Measurements from ENCODE around the gene PIP5KL1. TPM values are rescaled to one million over a fixed set of nuclear protein-coding genes. Genes with fewer than 3 reads are reported as not detected.

Gene PIP5KL1
- total RNA-seq, 1 donor from 2014 or later: 2.6 TPM

DNA sequence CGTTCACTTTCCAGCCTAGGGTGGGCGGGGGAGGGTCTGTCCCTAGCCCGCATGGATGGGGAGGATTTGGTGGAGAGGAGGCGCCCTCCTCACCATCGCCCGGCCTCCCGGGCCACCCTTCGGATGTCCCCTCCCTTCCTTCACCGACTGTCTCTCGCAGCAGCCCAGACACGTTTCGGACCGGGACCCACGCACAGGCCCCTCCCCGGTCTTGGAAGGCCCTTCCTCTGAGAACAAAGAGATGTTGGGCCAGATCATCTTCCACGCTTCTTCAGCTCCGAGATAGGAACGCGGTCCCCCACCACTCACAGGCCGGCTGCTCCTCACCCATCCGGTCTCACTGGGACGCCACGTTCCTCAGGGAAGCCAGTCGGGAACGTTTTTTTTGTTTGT lies 7.7 kb upstream of the PIP5KL1 start:
- no peak for DNase-seq (ENCODE audit: extremely low spot score, unreplicated experiment)
- Mint-ChIP-seq H3K4me1 (ENCODE audit: unreplicated experiment) (peaks cover 39% of the 10 kb centered on the region), H3K36me3 (ENCODE audit: unreplicated experiment) (peaks cover 16% of the 10 kb centered on the region), H3K9me3 (ENCODE audit: unreplicated experiment) (no peaks in the 10 kb centered on the region), H3K27ac (ENCODE audit: unreplicated experiment) (peak overlapping the region; percentile 38), H3K4me3 (ENCODE audit: unreplicated experiment) (peak overlapping the region; percentile 32), H3K27me3 (ENCODE audit: unreplicated experiment) (no peaks in the 10 kb centered on the region)
- TF ChIP-seq CTCF (IDR thresholded peaks at IDR 0.05): no peak

DNA sequence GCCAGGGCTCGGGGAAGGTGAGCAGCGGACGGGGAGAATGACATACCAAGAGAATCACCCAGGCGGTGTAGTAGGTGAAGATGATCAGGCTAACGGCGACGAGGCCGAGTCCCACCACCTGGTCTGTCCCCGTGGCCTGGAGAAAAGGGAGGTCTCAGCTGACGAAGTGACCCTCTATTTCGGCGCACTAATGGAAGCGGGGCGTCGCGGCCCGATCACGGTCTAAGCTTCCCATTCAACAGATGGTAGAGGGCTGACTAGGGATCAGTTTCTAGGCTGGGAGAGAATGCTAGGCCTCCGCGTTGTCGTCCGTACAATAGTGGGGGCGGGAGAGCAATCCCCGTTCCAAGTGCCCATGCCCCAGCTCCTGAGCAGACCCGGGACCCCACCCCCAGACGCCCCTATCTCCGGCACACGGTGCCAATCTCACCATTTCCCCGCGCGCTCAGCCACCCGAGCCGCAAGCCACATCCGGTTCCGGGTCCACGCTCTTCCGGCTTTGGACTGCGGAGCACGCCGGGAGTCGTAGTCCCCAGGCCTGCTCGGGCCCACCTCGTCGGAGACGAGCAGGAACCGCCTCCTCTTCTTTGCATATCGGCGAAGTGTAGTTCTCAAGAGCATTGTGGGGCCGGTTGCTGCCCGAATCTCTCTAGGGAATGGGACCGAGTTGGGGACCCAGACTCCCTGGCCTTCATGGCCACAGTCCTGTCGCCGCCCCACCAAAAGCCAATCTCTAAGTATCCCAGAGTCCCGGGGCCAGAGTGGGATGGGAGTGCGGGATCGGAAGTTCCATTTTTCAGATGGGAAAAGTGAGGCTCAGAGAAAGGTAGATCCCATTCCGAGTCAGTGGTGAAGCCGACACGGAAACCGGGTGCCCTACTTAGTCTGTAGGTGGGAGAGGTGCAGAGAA lies 7.1 kb upstream of the PIP5KL1 start, which contains the start of gene DPM2:
TSS of gene DPM2 (minus strand) at position 467 of the 910 bp plus-strand sequence. CDS start at position 433, 34 bp downstream.
- peak; percentile 90 for DNase-seq (ENCODE audit: extremely low spot score, unreplicated experiment)

GRCh38 chr9:127937056-127937387 lies 6.4 kb upstream of the PIP5KL1 start:
- H3K4me3 Mint-ChIP-seq (ENCODE audit: unreplicated experiment): peak overlapping the region; percentile 97
- no peak for TF ChIP-seq CTCF (IDR thresholded peaks at IDR 0.05)
- no peak for DNase-seq (ENCODE audit: extremely low spot score, unreplicated experiment)
- peaks cover 34% of the 10 kb centered on the region for H3K4me1 Mint-ChIP-seq (ENCODE audit: unreplicated experiment)
- peaks cover 9% of the 10 kb centered on the region for H3K36me3 Mint-ChIP-seq (ENCODE audit: unreplicated experiment)
- peak overlapping the region; percentile 83 for H3K27ac Mint-ChIP-seq (ENCODE audit: unreplicated experiment)
- H3K9me3 Mint-ChIP-seq (ENCODE audit: unreplicated experiment): no peaks in the 10 kb centered on the region
- H3K27me3 Mint-ChIP-seq (ENCODE audit: unreplicated experiment): no peaks in the 10 kb centered on the region

More for the DNA sequence above, 7.1 kb upstream of the PIP5KL1 start, which contains the start of gene DPM2:
- Mint-ChIP-seq H3K27ac (ENCODE audit: unreplicated experiment) (peak within 1 kb of the TSS; percentile 83), H3K36me3 (ENCODE audit: unreplicated experiment) (peaks cover 12% of the 10 kb centered on the region), H3K9me3 (ENCODE audit: unreplicated experiment) (no peaks in the 10 kb centered on the region), H3K27me3 (ENCODE audit: unreplicated experiment) (no peaks in the 10 kb centered on the region), H3K4me3 (ENCODE audit: unreplicated experiment) (peak within 1 kb of the TSS; percentile 97), H3K4me1 (ENCODE audit: unreplicated experiment) (peaks cover 40% of the 10 kb centered on the region)
- TF ChIP-seq CTCF (IDR thresholded peaks at IDR 0.05): no peak

- Mint-ChIP-seq H3K36me3 (ENCODE audit: unreplicated experiment) (peaks cover 9% of the 10 kb centered on the region), H3K9me3 (ENCODE audit: unreplicated experiment) (no peaks in the 10 kb centered on the region), H3K27ac (ENCODE audit: unreplicated experiment) (peak overlapping the region; percentile 83), H3K27me3 (ENCODE audit: unreplicated experiment) (no peaks in the 10 kb centered on the region), H3K4me3 (ENCODE audit: unreplicated experiment) (peak overlapping the region; percentile 97), H3K4me1 (ENCODE audit: unreplicated experiment) (peaks cover 37% of the 10 kb centered on the region)
- TF ChIP-seq CTCF (IDR thresholded peaks at IDR 0.05): no peak
- no peak for DNase-seq (ENCODE audit: extremely low spot score, unreplicated experiment)
Observed at GRCh38 chr9:127936347-127936852, 5.8 kb upstream of the PIP5KL1 start.

- DNase-seq (ENCODE audit: extremely low spot score, unreplicated experiment): no peak
- Mint-ChIP-seq H3K27ac (ENCODE audit: unreplicated experiment) (no peak overlapping the region), H3K4me3 (ENCODE audit: unreplicated experiment) (peak overlapping the region; percentile 97), H3K9me3 (ENCODE audit: unreplicated experiment) (no peaks in the 10 kb centered on the region), H3K27me3 (ENCODE audit: unreplicated experiment) (no peaks in the 10 kb centered on the region), H3K4me1 (ENCODE audit: unreplicated experiment) (peaks cover 43% of the 10 kb centered on the region), H3K36me3 (ENCODE audit: unreplicated experiment) (peaks cover 4% of the 10 kb centered on the region)
- TF ChIP-seq CTCF (IDR thresholded peaks at IDR 0.05): no peak
Observed at GRCh38 chr9:127935765-127936221, 5.2 kb upstream of the PIP5KL1 start.
